CD4-positive, alpha-beta T cell (primary cell): ENCODE measurements around the gene EPB41L3. TPM values are rescaled to one million over a fixed set of nuclear protein-coding genes. Genes with fewer than 3 reads are reported as not detected.

Experiments
- ATAC-seq: fragments of 200-7000 bp; cut with Tn5 transposase; one replicate; pipeline ENCODE4 v1.10.0; 2022; ENCODE audit warnings: mild to moderate bottlenecking; ENCODE audit not compliant: poor library complexity
- CTCF ChIA-PET: fragments of 350-600 bp; sonication (Branson Sonifier 250); formaldehyde crosslinking; loops from one replicate; lab custom pipeline; 2021; ENCODE audit warnings: antibody characterized with exemption, inconsistent platforms; lab: Charles Lee
- POLR2A ChIA-PET: fragments of 350-600 bp; sonication (Branson Sonifier 250); formaldehyde crosslinking; loops from one replicate; lab custom pipeline; 2021; ENCODE audit warnings: antibody characterized with exemption, inconsistent platforms; lab: Charles Lee
- DNase-seq, 14 experiments: peaks; one replicate each; pipeline ENCODE4 v3.0.0-alpha.2; 2013 to 2020; ENCODE audit warnings: mixed read lengths in 2 of 14
- H3K27ac ChIP-seq, 2 donors: one replicate each; pipeline versions ENCODE4 v1.5.1 to v1.7.0; 2013; ENCODE audit warnings: low read length in 2 of 2, low read depth in 1 of 2, mild to moderate bottlenecking in 1 of 2
- H3K27me3 ChIP-seq, 2 experiments: 1 replicate in 1 of 2; 2 replicates in 1 of 2; pipeline versions ENCODE4 v1.6.1 to v1.7.0; 2013; ENCODE audit warnings: low read length in 2 of 2, control low read depth in 1 of 2, mild to moderate bottlenecking in 1 of 2, moderate library complexity in 1 of 2; ENCODE audit not compliant: insufficient read depth in 2 of 2, control insufficient read depth in 1 of 2
- H3K36me3 ChIP-seq: one replicate; pipeline ENCODE4 v1.6.1; 2013; ENCODE audit warnings: low read length, control low read depth; ENCODE audit not compliant: insufficient read depth
- H3K4me1 ChIP-seq: one replicate; pipeline ENCODE4 v1.6.1; 2013; ENCODE audit warnings: low read length, control low read depth; ENCODE audit not compliant: insufficient read depth
- H3K4me3 ChIP-seq: one replicate; pipeline ENCODE4 v1.5.1; 2013; ENCODE audit warnings: mild to moderate bottlenecking, low read length, moderate library complexity
- H3K9me3 ChIP-seq, 2 experiments: 1 replicate in 1 of 2; 2 replicates in 1 of 2; pipeline versions ENCODE4 v1.6.1 to v1.7.0; 2013; ENCODE audit warnings: low read length in 2 of 2, mild to moderate bottlenecking in 2 of 2, control low read depth in 1 of 2, moderate library complexity in 1 of 2; ENCODE audit not compliant: control insufficient read depth in 1 of 2, insufficient read depth in 1 of 2
- H3K27ac Mint-ChIP-seq: one replicate; pipeline ENCODE4 v1.8.0; 2020; ENCODE audit warnings: mixed read lengths
- H3K27me3 Mint-ChIP-seq: one replicate; pipeline ENCODE4 v1.8.0; 2021; ENCODE audit warnings: mixed read lengths
- H3K36me3 Mint-ChIP-seq: one replicate; pipeline ENCODE4 v1.8.0; 2021; ENCODE audit warnings: low read depth, mixed read lengths
- H3K4me1 Mint-ChIP-seq: one replicate; pipeline ENCODE4 v1.8.0; 2021; ENCODE audit warnings: low read depth, mixed read lengths
- H3K4me3 Mint-ChIP-seq: one replicate; pipeline ENCODE4 v1.8.0; 2020; ENCODE audit warnings: mild to moderate bottlenecking, mixed read lengths
- H3K9me3 Mint-ChIP-seq: one replicate; pipeline ENCODE4 v1.8.0; 2020; ENCODE audit warnings: mixed read lengths
- intact Hi-C, 2 experiments: fragments of 100-400 bp; cut with DNase I in 1 of 2; cut with micrococcal nuclease in 1 of 2; formaldehyde crosslinking; loops; one replicate each; pipeline versions ENCODE4 v1.15.1 to v1.9.0; 2023 to 2025; cut with DNase I, micrococcal nuclease
- total RNA-seq, 174 experiments: library from RNA in 2 of 174; stranded (reverse) in 2 of 174; gene quantifications; one replicate each; pipeline ENCODE4 v1.2.3 and lab custom pipeline; 2021 to 2026
- TF ChIP-seq, protein P1 (sequence below): fragments of 200-600 bp; IDR thresholded peaks from one replicate; pipeline ENCODE4 v1.8.0; 2022; ENCODE audit warnings: antibody characterized with exemption, mild to moderate bottlenecking

The EPB41L3 gene
- total RNA-seq, 2 experiments from 2014 or later: 10.9 to 11.2 TPM

DNA sequence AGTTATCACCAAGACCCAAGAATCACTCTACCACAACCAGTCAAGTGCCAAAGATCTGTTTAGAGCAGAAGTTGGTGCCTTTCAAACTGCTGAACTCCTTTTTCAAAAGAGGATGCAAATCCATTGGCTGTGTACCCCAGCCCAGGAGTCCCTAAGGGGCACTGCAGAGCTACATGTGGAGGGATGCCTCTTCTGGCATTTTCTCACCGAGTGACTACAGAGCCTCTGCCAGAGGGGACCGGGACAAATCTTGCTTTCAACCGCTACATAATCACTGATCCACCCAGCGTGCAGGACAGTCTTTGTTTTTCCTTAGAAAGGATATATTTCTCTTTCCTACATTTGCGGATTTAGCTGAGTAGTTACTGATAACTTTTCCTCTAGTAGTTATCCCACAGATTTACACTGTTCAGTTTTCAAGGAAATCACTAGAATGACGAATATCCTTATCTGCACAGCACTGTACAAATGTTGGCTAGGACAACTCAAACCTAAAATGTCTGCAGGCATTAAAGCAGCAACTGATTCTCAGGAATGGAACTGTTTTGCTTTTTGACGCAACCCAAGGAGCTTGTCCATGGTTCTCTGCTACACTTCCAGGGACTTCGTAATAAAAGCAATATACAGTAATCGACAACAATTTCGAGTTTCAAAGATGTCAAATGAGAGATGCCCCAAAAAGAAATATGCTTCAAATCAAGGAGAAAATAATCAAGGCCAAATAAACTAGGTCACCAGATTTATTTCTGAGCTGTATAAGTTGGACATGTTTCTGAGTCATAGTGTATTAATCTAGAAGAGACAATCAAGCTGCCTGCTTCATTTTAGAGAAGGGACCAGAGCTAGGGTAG lies 24.1 kb downstream of the EPB41L3 start:
- no peaks in the 10 kb centered on the region for H3K36me3 ChIP-seq
- Mint-ChIP-seq H3K4me1 (peaks cover 13% of the 10 kb centered on the region), H3K27me3 (peaks cover 17% of the 10 kb centered on the region), H3K27ac (no peak overlapping the region), H3K9me3 (no peaks in the 10 kb centered on the region), H3K4me3 (no peak overlapping the region), H3K36me3 (no peaks in the 10 kb centered on the region)
- no peak overlapping the region for H3K4me3 ChIP-seq
- ATAC-seq (no peak), DNase-seq (no peak)
- no peaks in the 10 kb centered on the region for H3K27me3 ChIP-seq
- ChIA-PET POLR2A (no interaction called here), CTCF (interaction anchor here (0.6 kb wide), 1 partner anchor 625 kb away, joined by 3 read pairs; no protein-coding TSS in a partner anchor)
- no peak overlapping the region for H3K27ac ChIP-seq
- TF ChIP-seq, protein P1, sequence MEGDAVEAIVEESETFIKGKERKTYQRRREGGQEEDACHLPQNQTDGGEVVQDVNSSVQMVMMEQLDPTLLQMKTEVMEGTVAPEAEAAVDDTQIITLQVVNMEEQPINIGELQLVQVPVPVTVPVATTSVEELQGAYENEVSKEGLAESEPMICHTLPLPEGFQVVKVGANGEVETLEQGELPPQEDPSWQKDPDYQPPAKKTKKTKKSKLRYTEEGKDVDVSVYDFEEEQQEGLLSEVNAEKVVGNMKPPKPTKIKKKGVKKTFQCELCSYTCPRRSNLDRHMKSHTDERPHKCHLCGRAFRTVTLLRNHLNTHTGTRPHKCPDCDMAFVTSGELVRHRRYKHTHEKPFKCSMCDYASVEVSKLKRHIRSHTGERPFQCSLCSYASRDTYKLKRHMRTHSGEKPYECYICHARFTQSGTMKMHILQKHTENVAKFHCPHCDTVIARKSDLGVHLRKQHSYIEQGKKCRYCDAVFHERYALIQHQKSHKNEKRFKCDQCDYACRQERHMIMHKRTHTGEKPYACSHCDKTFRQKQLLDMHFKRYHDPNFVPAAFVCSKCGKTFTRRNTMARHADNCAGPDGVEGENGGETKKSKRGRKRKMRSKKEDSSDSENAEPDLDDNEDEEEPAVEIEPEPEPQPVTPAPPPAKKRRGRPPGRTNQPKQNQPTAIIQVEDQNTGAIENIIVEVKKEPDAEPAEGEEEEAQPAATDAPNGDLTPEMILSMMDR: no peak
- H3K9me3 ChIP-seq: no peaks in the 10 kb centered on the region
- no peaks in the 10 kb centered on the region for H3K4me1 ChIP-seq
- intact Hi-C loops: no loop called here

DNA sequence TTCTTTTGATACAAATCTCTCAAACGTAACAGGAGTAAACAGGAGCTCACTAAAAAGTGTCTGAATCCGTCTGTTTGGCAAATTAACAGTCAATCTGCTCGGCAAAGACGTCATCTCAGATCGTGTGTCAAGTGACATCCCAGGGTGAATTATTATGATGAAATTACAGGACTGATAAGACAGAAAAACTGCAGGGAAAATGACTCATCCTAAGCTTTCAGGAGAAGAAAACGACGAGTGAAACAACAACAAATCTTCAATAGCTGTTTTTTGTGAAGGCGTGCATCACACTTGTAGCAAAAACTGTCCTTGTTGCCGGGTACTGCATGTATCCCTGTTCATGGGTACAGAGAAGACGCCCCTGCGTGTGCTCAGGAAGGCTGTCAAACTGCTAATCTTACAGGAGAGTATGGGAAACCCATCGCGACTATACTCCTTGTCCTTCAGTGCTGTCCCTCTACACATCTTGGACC lies 24.9 kb downstream of the EPB41L3 start:
- H3K4me1 ChIP-seq: no peaks in the 10 kb centered on the region
- TF ChIP-seq, protein P1: no peak
- DNase-seq: no peak
- no peak overlapping the region for H3K4me3 Mint-ChIP-seq
- no peak overlapping the region for H3K4me3 ChIP-seq
- ChIA-PET CTCF (interaction anchor here (0.6 kb wide), 1 partner anchor 625 kb away, joined by 3 read pairs; no protein-coding TSS in a partner anchor), POLR2A (no interaction called here)
- no peaks in the 10 kb centered on the region for H3K27me3 ChIP-seq
- peaks cover 13% of the 10 kb centered on the region for H3K4me1 Mint-ChIP-seq
- H3K27ac ChIP-seq: no peak overlapping the region
- H3K9me3 Mint-ChIP-seq: no peaks in the 10 kb centered on the region
- H3K36me3 Mint-ChIP-seq: no peaks in the 10 kb centered on the region
- H3K36me3 ChIP-seq: no peaks in the 10 kb centered on the region
- no peak overlapping the region for H3K27ac Mint-ChIP-seq
- intact Hi-C loops: no loop called here
- no peaks in the 10 kb centered on the region for H3K9me3 ChIP-seq
- ATAC-seq: no peak
- peaks cover 17% of the 10 kb centered on the region for H3K27me3 Mint-ChIP-seq

DNA sequence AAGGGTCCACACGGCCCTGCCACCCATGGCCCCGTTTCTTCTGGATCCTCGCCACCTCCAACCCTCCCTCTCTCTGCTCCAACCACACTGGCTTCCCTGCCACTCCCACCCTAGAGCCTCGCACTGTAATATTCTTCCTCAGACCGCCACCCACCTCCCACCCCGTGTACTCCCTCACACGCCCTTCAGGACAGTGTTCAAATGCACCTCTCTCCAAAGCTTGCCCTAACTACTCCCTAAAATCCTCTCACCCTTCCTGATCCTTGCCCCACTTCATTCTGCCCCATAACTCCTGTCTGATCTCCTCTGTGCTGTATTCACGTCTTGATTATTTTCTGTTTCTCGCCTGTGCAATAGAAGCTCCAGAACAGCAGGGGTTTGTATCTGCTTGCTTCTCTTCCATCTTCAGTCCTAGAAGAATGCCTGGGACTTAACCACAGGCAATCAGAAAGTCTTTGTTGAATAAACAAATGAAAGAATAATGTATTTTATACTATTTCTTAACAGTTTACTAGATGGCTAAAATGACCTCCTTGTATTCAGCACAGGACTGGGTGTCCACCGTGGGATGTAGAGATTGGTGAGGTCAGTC lies 25.5 kb downstream of the EPB41L3 start:
- Histone ChIP-seq H3K27me3 (no peaks in the 10 kb centered on the region), H3K27ac (no peak overlapping the region), H3K4me3 (no peak overlapping the region), H3K36me3 (no peaks in the 10 kb centered on the region), H3K4me1 (no peaks in the 10 kb centered on the region), H3K9me3 (no peaks in the 10 kb centered on the region)
- Mint-ChIP-seq H3K4me3 (no peak overlapping the region), H3K36me3 (no peaks in the 10 kb centered on the region), H3K27me3 (peaks cover 17% of the 10 kb centered on the region), H3K4me1 (peaks cover 13% of the 10 kb centered on the region), H3K27ac (no peak overlapping the region), H3K9me3 (no peaks in the 10 kb centered on the region)
- ChIA-PET CTCF (no interaction called here), POLR2A (no interaction called here)
- TF ChIP-seq, protein P1: no peak
- intact Hi-C loops: no loop called here
- ATAC-seq: no peak
- DNase-seq: no peak
